ENCODE results near the gene DIP2A.
"Not testable (repeated sequence)": the region's sequence is repeated elsewhere in the genome, so short reads cannot be mapped to it uniquely, and the experiment has no call there.

DIP2A gene

DNA sequence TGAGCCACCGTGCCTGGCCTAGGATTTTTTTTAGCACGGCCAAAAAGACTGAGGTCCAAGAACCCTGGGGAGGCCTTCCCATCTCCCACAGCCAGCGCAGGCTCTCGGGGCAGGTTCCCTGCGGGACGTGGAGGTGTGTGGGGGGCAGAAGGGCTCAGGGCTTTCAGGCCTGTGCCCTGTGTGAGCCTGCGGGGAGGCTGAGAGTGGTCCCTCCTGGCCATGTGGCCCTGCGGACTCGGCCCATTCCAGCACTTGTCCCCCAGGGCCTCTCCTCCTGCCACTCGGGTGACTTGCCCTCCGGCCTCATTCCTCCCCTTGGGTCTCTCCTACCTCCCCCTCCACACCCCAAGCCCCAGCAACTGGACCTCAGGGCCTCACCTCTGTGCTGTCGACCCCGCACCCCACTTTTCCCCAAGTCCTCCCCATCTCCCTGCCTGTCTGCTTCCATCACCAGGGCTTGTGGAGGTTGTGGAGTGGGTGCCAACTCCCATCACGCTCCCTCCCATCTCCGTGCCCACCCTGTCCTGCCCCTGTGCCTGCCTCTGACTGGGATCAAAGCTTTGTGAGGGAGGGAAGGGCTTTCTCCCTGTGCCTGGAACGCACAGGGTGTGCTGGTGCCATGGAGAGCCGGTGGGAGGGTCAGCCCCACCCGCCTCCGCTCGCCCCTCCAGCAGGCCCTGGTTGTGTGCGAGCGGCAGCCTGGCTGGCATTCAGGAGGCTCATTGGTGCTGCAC lies 32.2 kb upstream of the DIP2A start:
- DNase-seq (ENCODE audit: low spot score), result no peak

DNA sequence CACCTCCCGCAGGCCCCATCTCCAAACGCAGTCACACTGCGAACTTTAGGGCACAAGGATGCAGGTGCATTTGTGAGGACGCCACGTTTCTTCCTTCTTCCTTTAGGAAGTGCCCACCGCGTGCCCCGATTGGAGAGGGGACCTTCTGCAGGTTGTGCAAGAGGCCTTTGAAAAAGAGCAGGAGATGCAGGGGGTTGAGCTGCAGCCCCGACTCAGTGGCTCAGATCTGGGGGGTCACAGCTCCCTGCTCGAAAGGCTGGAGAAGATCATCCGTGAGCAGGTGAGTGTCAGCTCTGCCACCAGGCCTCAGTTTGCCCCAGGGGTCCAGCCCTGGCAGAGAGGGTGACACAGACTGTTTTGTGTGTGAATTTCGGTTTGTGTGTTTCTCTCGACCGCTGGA lies 31.2 kb upstream of the DIP2A start:
- DNase-seq (ENCODE audit: low spot score), result no peak

DNA sequence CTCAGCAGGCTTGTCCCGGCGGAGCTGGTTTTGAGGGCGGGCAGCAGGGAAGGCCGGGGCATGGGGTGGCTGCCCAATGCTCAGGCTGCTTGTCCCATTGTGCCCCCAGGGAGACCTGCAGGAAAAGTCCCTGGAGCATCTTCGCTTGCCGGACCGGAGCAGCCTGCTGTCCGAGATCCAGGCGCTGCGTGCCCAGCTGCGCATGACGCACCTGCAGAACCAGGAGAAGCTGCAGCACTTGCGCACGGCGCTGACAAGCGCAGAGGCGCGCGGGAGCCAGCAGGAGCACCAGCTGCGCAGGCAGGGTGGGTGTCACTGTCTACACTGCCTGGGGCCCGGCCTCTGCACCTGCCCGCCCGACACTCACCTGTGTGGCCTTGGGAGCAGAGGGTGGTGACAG lies 30.4 kb upstream of the DIP2A start:
- DNase-seq (ENCODE audit: low spot score), result no peak

DNA sequence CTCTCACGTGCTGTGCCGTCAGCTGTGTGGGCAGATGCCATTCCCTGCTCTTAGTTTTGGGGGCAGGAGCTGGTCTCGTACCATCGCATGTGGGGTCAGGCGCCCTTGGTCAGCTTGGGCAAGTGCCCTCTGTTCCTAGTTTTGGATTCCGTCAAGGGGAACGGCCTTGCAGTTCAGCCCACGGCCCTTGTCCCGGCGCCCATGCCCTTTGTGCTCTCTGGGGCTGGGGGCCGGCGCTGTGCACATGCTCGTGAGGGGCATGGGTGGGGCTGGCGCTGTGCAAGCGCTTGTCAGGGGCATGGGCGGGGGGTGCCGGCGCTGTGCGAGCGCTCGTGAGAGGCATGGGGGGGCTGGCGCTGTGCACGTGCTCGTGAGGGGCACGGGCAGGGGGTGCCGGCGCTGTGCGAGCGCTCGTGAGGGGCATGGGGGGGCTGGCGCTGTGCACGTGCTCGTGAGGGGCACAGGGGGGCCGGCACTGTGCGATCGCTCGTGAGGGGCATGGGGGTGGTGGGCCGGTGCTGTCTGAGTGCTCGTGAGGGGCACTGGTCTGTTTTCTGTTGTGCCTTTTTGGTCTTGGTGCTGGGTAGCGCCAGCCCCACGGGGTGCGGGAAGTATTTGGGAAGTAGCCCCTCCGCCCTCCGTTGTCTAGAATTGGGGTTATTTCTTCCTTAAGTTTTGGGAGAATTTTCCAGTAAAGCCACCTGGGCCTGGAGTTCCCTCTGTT lies 29.5 kb upstream of the DIP2A start:
- no peak for DNase-seq (ENCODE audit: low spot score)

DNA sequence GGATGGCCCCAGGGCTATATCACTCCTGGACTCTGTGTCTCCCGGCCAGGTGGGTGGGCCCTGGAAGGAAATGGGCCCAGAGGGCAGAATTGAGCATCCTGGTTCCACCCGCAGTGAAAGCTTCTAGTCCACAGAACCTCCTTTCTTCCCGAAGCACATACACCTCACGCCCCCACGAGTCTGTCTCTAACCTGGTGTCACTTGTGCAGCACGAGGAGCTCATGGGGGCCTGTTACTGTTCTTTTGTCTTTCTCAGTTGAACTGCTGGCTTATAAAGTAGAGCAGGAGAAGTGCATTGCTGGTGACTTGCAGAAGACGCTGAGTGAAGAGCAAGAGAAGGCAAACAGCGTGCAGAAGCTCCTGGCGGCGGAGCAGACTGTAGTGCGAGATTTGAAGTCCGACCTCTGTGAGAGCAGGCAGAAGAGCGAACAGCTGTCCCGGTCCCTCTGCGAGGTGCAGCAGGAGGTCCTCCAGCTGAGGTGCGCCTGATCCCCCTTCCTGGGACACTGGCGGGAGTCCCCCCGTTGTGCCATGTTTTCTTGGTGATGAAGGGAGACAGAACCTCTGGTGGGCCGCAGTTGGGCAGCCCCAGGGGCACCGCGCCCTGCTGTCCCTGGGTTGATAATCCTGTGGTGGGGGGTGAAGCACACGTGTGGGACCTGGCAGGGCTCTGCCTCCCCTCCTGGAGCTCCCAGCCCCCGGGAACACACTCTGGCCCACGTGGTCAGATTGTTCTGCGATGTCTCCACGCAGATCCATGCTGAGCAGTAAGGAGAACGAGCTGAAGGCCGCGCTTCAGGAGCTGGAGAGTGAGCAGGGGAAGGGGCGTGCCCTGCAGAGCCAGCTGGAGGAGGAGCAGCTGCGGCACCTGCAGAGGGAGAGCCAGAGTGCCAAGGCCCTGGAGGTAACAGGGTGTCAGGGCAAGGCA lies 28.7 kb upstream of the DIP2A start:
- no peak for DNase-seq (ENCODE audit: low spot score)

DNA sequence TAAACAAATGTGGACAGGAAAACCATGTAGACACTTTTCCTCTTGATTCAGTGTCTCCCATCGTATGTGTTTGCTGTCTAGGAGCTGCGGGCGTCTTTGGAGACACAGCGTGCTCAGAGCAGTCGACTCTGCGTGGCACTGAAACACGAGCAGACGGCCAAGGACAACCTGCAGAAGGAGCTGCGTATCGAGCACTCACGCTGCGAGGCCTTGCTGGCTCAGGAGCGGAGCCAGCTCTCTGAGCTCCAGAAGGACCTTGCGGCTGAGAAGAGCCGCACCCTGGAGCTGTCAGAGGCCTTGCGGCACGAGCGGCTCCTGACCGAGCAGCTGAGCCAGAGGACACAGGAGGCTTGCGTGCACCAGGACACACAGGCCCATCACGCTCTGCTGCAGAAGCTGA lies 27.2 kb upstream of the DIP2A start:
- no peak for DNase-seq (ENCODE audit: low spot score)

DNA sequence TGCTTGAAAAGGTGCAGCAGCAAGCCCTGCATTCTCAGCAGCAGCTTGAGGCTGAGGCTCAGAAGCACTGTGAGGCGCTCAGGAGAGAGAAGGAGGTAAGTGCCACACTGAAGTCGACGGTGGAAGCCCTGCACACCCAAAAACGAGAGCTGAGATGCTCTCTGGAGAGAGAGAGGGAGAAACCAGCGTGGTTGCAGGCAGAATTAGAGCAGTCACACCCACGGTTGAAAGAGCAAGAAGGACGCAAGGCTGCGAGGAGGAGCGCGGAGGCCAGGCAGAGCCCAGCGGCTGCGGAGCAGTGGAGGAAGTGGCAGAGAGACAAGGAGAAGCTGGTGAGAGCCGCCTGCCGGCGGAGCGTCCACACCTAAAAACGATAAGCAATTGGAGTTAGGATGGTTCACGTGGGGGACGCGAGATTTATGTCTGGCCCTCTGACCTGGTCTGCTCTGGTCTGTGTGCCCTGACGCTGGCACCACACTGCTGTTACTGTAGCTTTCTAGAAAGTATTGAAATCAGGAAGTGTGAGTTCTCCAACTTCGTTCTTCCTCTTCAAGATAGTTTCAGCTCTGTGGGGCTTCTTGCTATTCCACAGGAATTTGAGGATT lies 26.7 kb upstream of the DIP2A start:
- no peak for DNase-seq (ENCODE audit: low spot score)

DNA sequence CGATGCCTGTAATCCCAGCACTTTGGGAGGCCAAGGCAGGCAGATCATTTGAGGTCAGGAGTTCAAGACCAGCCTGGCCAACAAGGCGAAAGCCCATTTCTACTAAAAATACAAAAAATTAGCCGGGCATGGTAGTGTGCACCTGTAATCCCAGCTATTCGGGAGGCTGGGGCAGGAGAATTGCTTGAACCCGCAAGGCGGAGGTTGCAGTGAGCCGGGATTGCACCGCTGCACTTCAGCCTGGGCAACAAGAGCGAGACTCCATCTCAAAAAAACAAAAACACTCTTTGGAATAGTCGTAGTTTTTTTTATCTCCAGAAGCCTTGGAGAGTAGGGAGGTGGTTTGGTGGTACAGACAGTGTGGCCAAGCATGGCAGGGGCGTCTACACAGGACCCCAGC lies 25.6 kb upstream of the DIP2A start:
- not testable (repeated sequence) for DNase-seq (ENCODE audit: low spot score)

DNA sequence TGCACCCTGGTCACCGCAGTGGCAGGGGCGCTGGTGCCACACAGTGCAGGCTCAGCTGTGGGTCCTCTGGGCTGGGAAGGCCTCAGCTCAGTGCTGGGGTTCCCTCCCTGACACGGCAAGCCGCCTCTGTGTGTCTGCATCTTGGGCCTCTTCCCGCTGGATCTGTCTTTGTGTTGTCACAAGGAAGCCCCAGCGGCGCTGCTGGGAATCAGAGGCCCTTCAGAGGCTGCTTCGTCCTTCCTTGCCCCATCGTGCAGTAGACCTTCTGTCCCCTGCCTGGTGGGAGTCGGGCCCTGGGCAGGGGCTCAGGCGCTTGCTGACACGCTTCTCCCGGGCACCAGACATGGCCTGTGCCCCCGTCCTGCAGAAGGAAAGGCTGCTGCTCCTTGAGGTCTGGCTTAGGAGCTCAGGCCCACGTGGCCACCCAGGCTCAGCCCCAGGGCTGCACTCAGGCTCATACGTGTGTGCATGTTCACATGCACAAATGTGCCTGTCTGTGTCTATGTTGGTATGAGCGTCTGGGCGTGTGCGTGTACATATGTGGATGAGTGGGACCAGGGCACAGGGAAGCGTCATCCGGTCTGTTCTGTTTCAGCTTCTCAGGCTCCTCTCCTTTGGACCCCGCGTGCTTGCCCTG lies 24.3 kb upstream of the DIP2A start:
- DNase-seq (ENCODE audit: low spot score), result no peak

DNA sequence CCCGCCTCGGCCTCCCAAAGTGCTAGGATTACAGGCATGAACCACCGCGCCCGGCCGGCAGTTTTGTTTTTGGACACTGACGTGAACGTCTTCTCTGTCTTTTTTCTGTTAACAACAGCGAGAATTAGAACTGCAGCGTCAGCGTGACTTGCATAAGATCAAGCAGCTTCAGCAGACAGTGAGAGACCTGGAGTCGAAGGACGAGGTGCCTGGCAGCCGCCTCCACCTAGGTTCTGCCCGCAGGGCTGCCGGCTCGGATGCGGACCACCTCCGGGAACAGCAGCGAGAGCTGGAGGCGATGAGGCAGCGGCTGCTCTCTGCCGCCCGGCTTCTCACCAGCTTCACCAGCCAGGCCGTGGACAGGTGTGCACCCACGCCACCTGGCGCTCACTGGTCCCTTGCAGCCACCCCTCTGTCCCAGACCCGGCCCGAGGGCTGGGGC lies 22.9 kb upstream of the DIP2A start:
- DNase-seq (ENCODE audit: low spot score), result no peak

DNA sequence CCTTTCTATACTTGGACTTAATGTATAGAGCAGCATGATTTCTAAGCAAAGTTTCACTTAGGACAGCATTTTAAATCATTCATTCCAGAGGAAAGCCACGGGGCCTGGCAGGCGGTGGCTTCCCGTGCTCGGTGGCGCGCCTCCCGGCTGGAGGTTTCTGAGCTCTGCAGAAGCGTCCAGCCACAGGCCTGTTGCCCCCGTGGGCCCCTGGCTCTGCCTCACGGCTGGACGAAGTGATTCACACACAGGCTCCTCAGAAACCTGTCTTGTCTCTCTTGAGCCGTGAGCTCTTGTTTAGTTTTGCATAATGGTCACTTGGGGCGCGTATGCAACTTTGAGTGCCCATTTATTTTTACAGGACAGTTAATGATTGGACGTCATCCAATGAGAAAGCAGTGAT lies 22.1 kb upstream of the DIP2A start:
- no peak for DNase-seq (ENCODE audit: low spot score)

DNA sequence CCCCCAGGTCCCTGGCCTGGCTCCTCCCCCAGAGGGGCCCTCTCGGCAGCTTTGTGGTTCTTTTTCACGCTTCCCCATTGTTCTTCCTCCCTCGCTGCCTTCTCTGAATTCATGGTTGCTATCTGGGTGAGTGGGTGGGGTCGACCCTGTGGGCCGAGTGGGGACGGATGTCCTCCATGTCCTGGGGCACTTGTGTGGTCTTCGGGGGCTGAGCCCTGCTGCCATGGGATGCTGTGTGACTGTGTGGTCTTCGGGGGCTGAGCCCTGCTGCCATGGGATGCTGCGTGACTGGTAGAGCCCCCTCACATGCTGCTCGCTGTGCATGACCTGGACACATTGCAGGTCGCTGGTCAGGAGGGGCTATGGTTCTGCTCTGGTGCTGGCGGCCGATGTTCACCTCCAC lies 21.6 kb upstream of the DIP2A start:
- DNase-seq (ENCODE audit: low spot score), result no peak

DNA sequence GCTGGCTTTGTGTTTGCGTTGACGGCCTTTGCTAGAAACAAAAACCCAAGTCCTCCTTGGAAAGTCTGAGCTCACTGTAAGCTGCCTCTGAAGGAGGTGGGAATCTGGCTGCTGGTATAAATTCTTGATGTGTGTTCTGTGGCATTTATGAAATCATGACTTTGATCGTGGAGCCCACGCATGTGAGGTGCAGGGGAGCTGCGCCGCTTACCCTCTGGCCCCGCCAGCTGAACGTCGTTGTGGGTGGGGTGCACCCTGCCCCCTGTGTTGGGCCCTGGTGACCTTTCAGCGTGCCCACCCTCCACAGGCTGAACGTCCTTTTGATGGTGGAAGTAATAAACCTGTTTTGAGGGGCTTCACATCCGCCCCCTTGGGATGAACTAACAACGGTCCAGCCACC lies 21.2 kb upstream of the DIP2A start:
- DNase-seq (ENCODE audit: low spot score), result no peak

DNA sequence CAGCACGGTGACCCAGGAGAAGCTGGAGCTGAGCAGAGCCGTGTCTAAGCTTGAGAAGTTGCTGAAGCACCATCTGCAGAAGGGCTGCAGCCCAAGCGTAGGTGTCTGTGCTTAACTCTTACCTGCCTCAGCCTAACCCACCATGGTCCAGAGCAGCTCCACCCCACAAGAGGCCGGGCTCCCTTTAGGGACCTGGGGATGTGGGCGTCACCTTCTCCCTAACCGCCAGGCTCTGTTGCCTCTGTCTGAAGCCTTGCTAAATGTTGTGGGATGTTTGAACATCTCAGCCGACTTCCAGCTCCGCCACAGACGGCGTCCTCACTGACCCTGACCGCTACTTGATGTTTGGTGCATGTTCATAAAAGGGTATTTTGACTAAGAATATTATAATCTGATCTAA lies 20.4 kb upstream of the DIP2A start:
- no peak for DNase-seq (ENCODE audit: low spot score)

DNA sequence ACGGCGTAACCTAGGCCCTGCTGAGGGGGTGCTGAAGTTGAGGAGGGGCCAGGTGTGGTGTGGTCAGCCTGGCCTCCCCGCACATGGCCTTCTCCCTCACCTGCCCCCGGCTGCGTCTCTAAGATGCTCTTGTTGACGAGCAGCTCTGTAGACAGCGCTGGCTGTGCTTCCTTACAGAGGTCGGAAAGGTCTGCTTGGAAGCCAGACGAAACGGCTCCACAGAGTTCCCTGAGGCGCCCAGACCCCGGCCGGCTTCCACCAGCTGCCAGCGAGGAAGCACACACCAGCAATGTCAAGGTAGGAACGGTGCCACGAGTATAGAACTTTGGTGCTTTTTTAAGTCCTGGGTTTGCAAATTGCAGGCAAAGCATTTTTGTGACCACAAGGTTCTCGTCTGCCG lies 18.8 kb upstream of the DIP2A start:
- no peak for DNase-seq (ENCODE audit: low spot score)

DNA sequence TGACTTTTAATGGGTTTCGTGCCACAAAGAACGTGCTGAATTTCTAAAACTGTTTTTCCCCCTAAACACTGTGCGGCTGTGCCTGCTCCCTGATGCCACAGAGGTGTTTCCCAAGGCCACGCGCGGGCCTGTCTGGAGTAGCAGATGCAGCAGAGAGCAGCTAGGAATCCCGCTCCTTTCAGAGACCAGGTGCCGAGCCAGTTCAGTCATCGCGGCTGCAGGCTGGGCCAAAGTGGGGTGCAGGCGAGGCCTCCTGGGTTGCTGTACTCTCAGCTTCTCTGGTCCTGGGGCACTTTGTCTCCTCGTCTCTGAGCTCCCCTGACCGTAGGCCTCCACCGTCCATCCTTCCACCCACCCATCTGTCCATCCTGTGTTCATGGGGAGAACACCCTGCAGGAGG lies 17.4 kb upstream of the DIP2A start:
- DNase-seq (ENCODE audit: low spot score), result no peak

DNA sequence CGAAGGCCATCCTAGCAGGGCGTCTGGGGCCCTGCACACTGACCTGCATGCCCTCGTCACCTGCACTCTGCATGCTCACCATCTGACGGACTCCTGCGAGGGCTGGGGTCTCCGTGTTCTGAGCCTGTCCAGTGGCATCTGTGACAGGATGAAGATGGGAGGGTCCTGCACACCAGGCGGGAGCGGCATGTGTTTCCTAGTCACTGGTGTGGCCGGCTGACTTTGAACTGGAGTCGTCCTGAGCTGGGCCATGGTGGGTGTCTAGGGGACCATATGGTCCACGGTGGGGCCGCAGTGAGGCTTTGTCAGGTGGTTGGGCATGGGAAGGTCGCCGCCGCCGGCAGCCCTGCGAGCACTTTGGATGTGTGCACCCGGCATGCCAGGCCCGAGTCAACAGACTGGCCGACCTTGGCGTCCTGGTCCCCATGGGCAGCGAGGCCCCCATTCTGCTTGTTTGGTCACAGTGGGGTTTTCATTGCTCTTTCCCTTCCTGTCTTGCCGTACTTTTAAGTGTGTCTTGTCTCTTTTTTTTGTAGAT lies 16.7 kb upstream of the DIP2A start:
- no peak for DNase-seq (ENCODE audit: low spot score)

DNA sequence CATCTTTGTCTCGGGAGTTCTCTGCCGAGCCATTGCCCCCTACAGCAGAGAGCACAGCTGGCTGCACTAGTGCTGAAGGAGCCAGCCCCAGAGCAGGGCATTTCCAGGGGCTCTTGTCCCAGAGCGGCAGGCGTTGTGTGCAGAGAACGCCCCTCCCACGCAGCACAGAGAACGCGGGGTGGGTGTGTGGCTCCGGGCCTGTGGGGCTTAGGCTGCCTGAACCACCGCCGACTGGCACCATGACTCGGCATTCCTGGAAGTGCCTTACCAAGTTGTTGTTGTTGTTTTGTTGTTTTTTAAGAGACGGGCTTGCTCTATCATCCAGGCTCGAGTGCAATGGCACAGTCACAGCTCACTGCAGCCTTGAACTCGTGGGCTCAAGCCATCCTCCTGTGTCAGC lies 15.8 kb upstream of the DIP2A start:
- DNase-seq (ENCODE audit: low spot score), result no peak

DNA sequence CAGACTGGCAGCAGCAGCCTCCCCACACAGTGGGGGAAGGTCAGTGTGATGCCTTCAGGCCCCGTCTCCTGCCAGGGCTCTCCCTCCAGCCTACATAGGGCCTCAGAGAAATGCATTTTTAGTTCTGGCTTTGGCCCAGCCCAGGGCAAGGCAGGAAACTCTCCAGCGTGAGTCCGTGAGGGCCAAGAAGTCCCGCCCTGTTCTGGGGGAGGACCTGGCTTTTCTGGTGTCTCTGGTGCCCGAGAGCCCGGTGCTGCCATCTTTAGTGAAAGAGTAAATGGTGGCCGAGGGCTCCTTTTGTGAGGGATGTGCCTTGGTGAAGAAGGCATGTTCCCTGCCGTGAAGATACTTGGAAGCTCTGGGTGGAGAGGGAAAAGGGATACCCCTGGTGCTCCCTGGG lies 14.8 kb upstream of the DIP2A start:
- no peak for DNase-seq (ENCODE audit: low spot score)

DNA sequence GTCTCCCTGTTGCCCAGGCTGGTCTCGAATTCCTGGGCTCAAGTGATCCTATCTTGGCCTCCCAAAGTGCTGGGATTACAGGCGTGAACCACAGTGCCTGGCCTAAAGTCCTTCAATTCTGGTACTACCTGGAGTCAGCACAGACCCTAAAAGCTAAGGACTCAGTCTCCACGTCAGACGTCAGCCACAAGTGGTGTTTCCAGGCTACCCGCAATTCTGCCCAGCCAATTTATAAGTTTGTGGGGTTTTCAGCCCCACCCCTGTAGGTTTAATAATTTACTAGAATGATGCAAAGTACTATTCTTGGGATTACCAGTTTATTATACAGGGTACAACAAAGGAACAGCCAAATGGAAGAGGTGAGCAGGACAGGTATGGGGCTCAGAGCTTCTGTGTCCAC lies 10.6 kb upstream of the DIP2A start:
- no peak for DNase-seq (ENCODE audit: low spot score)

DNA sequence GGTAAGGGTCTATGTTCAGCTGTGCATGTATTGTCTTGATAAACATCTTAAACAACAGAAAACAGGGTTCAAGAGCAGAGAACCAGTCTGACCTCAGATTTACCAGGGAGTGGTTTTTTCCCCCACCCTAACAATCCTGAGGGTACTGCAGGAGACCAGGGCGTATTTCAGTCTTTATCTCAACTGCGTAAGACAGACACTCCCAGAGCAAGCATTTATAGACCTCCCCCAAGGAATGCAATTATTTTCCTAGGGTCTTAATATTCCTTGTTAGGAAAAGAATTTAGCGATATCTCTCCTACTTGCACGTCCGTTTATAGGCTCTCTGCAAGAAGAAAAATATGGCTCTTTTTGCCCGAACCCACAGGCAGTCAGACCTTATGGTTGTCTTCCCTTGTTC lies 9.8 kb upstream of the DIP2A start:
- DNase-seq (ENCODE audit: low spot score), result not testable (repeated sequence)

DNA sequence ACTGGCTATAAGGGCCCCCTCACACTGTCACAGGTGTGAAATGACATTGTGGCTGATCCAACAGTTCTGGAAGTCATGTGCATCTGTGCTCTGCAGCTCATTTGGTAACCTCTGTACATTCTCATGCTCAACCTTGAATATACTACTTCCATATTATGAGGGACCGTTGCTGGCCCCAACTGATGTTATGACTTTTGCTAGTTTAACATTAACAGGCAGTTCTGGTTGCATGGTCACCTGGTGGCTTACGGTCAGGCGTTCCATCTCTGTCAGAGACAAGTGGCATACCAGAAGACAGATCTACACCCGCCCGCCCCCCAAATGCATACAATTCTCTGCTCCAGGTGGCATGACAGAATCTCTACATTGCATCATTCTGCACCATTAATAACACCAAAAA lies 6.0 kb upstream of the DIP2A start:
- no peak for DNase-seq (ENCODE audit: low spot score)
